HepG2 (cell line): ENCODE data around the gene EIF4G1. TPM values are rescaled to one million over a fixed set of nuclear protein-coding genes. Genes with fewer than 3 reads are reported as not detected.

Experiments
- ATAC-seq: fragments of 200-7000 bp; cut with Tn5 transposase; 3 replicates; pipeline ENCODE4 v1.9.1; 2020; ENCODE audit warnings: mild to moderate bottlenecking, moderate library complexity
- BruUV-seq: library from RNA; stranded (reverse); fragments of 400-500 nt; replicated peaks from 2 replicates; lab custom pipeline; 2021; lab: Mats Ljungman, UMichigan
- CTCF ChIA-PET: fragments of 300-600 bp; formaldehyde crosslinking; extraction: SDS; loops from one replicate; lab custom pipeline; 2021; ENCODE audit warnings: low total read pairs, inconsistent platforms, low intra/inter-chr PET ratio; lab: Yijun Ruan, JAX
- POLR2A ChIA-PET: fragments of 350-600 bp; sonication (Branson Sonifier 250); formaldehyde crosslinking; loops from one replicate; lab custom pipeline; 2020; ENCODE audit warnings: antibody characterized with exemption, inconsistent platforms; lab: Yijun Ruan, JAX
- DNase-seq: peaks from one replicate; pipeline ENCODE4 v3.0.0-alpha.2; 2015; ENCODE audit warnings: low spot score
- FAIRE-seq: peaks from 3 replicates; lab custom pipeline; 2011; peaks lifted over from hg19 to GRCh38; lab: Jason Lieb, UNC
- H2AFZ ChIP-seq: one replicate; pipeline ENCODE4 v1.6.1; 2011; ENCODE audit warnings: low read length, inconsistent platforms
- H3K27ac ChIP-seq: fragments of 300-600 bp; 3 replicates; pipeline ENCODE4 v1.8.0; 2011; ENCODE audit warnings: mixed run types, mild to moderate bottlenecking, mixed read lengths, low read length, inconsistent platforms; ENCODE audit not compliant: insufficient read depth; ENCODE audit errors: extremely low read length
- H3K27me3 ChIP-seq, 2 experiments: fragments of 200-600 bp in 1 of 2; 2 replicates in 1 of 2; 3 replicates in 1 of 2; pipeline versions ENCODE4 v1.6.0 to v1.8.0; 2011; ENCODE audit warnings: low read length in 2 of 2, mild to moderate bottlenecking in 2 of 2, moderate library complexity in 2 of 2, inconsistent platforms in 1 of 2; ENCODE audit not compliant: insufficient read depth in 2 of 2, control insufficient read depth in 1 of 2
- H3K36me3 ChIP-seq, 2 experiments: fragments of 200-600 bp in 1 of 2; replicated peaks in 1 of 2; 2 replicates in 1 of 2; 3 replicates in 1 of 2; pipeline versions ENCODE4 v1.5.1 to v1.8.0; 2011; ENCODE audit warnings: low read length in 2 of 2, inconsistent platforms in 1 of 2; ENCODE audit not compliant: insufficient read depth in 2 of 2, control insufficient read depth in 1 of 2
- H3K4me1 ChIP-seq: 2 replicates; pipeline ENCODE4 v1.5.1; 2012; ENCODE audit warnings: low read length, inconsistent platforms; ENCODE audit not compliant: insufficient read depth
- H3K4me2 ChIP-seq: 2 replicates; pipeline ENCODE4 v1.6.0; 2011; ENCODE audit warnings: low read depth, low read length, inconsistent platforms
- H3K4me3 ChIP-seq, 3 experiments: fragments of 200-600 bp in 1 of 3; sonication (generic), shearing (Covaris generic) in 1 of 3; replicated peaks in 1 of 3; 2 replicates each; pipeline ENCODE4 v1.5.1; 2011 to 2016; ENCODE audit warnings: low read length in 3 of 3, inconsistent platforms in 2 of 3, low read depth in 2 of 3, mild to moderate bottlenecking in 2 of 3, control low read depth in 1 of 3, mixed read lengths in 1 of 3; ENCODE audit not compliant: insufficient read depth in 1 of 3
- H3K79me2 ChIP-seq: one replicate; pipeline ENCODE4 v1.6.1; 2011; ENCODE audit warnings: low read length, inconsistent platforms; ENCODE audit not compliant: insufficient read depth
- H3K9ac ChIP-seq: 2 replicates; pipeline ENCODE4 v1.6.0; 2011; ENCODE audit warnings: mild to moderate bottlenecking, low read depth, low read length, inconsistent platforms; ENCODE audit not compliant: insufficient read depth
- H3K9me3 ChIP-seq: 2 replicates; pipeline ENCODE4 v1.5.1; 2012; ENCODE audit warnings: mild to moderate bottlenecking, low read length
- H4K20me1 ChIP-seq: 2 replicates; pipeline ENCODE4 v1.6.0; 2011; ENCODE audit warnings: inconsistent platforms, mild to moderate bottlenecking, low read length, moderate library complexity; ENCODE audit not compliant: insufficient read depth
- CREB3 ChIP-seq: sonication (generic); formaldehyde crosslinking; IDR thresholded peaks from 2 replicates; pipeline ENCODE4 v1.5.0; 2020; ENCODE audit warnings: missing genetic modification reagents
- ESRRA ChIP-seq: sonication (generic); formaldehyde crosslinking; IDR thresholded peaks from 2 replicates; pipeline ENCODE4 v1.5.1; 2020; ENCODE audit warnings: mild to moderate bottlenecking, low read depth, missing genetic modification reagents
- MBNL3 ChIP-seq: fragments of 250-450 bp; sonication (Bioruptor Pico); conservative IDR thresholded peaks from 2 replicates; pipeline ENCODE4 v1.8.0; 2022; ENCODE audit warnings: mild to moderate bottlenecking, inconsistent platforms
- NFIC ChIP-seq: IDR thresholded peaks from 2 replicates; pipeline ENCODE4 v1.6.1; 2012; ENCODE audit warnings: mild to moderate bottlenecking, low read length, inconsistent platforms
- PRDM10 ChIP-seq: sonication (generic); formaldehyde crosslinking; IDR thresholded peaks from 2 replicates; pipeline ENCODE4 v1.4.0; 2020; ENCODE audit warnings: low read depth, missing genetic modification reagents
- ZHX1 ChIP-seq: sonication (generic); formaldehyde crosslinking; IDR thresholded peaks from 2 replicates; pipeline ENCODE4 v1.8.1; 2022; ENCODE audit warnings: low read depth, mild to moderate bottlenecking, missing genetic modification reagents
- ZNF180 ChIP-seq: sonication (generic); formaldehyde crosslinking; IDR thresholded peaks from 2 replicates; pipeline ENCODE4 v1.4.0; 2020; ENCODE audit warnings: low read depth, missing genetic modification reagents, borderline replicate concordance
- ZNF512B ChIP-seq: sonication (generic); formaldehyde crosslinking; IDR thresholded peaks from 2 replicates; pipeline ENCODE4 v1.5.1; 2020; ENCODE audit warnings: missing genetic modification reagents, mild to moderate bottlenecking, borderline replicate concordance
- ZNF572 ChIP-seq: sonication (generic); formaldehyde crosslinking; IDR thresholded peaks from 2 replicates; pipeline ENCODE4 v1.5.1; 2020; ENCODE audit warnings: mild to moderate bottlenecking, missing genetic modification reagents
- ZNF615 ChIP-seq: sonication (generic); formaldehyde crosslinking; IDR thresholded peaks from 2 replicates; pipeline ENCODE4 v1.5.0; 2020; ENCODE audit warnings: mild to moderate bottlenecking, missing genetic modification reagents, borderline replicate concordance
- WGBS: methylation state at CpG from one replicate; pipeline ENCODE4 v1.1.6; 2017; ENCODE audit warnings: low lambda C conversion rate; 5-methylcytosine and 5-hydroxymethylcytosine counted together
- in situ Hi-C: cut with HindIII; loops from 2 replicates; pipeline ENCODE4 v1.10.0; 2017; ENCODE audit warnings: low pct_unique_long_range_greater_than_20kb; ENCODE audit not compliant: extremely low pct_ligation_motif_present
- intact Hi-C: fragments of 100-400 bp; cut with micrococcal nuclease; formaldehyde crosslinking; loops from one replicate; pipeline ENCODE4 v1.10.0; 2022; ENCODE audit not compliant: unreplicated experiment
- polyA plus RNA-seq, 8 experiments: library from polyadenylated mRNA; depleted of rRNA in 3 of 8; stranded (reverse) in 7 of 8; unstranded in 1 of 8; fragments of >200 nt; fragmentation: Illumina TruSeq in 4 of 8; extraction: Trizol in 4 of 8; gene quantifications; 2 replicates each; pipeline versions ENCODE4 v1.2.1 to v1.2.3, GENCODE V29; 2011 to 2016; ENCODE audit warnings: low read depth in 4 of 8, missing spikeins in 1 of 8, mixed read lengths in 1 of 8; ENCODE audit not compliant: insufficient read depth in 1 of 8
- total RNA-seq, 5 experiments: library from RNA; depleted of rRNA; stranded (reverse); fragments of >200 nt; fragmentation: Illumina TruSeq; extraction: Trizol; gene quantifications; 2 replicates each; pipeline ENCODE4 v1.2.3, GENCODE V29; 2016; ENCODE audit warnings: low read depth in 1 of 5

Gene EIF4G1
- total and polyA plus RNA-seq, 2 of the 13 experiments (the other 11 are each of a cell fraction or from before 2014, with no cell fraction given) = 208 to 213 TPM

GRCh38 chr3:184289426-184289938 is 24.9 kb upstream of the EIF4G1 start (continued):
- TF ChIP-seq PRDM10 (CRISPR knock-in tag) (no peak), ZHX1 (CRISPR knock-in tag) (no peak), MBNL3 (no peak)

GRCh38 chr3:184290331-184290730 is 24.1 kb upstream of the EIF4G1 start:
- no peaks in the 10 kb centered on the region for H3K79me2 ChIP-seq
- H3K9me3 ChIP-seq = no peaks in the 10 kb centered on the region
- H3K4me3 ChIP-seq = no peak overlapping the region
- no peak for DNase-seq
- BruUV-seq = no TSS peak
- no peak overlapping the region for H2AFZ ChIP-seq
- CTCF ChIA-PET = interaction anchor here (1.6 kb wide), 1 partner anchor 63 kb away, joined by 3 read pairs; no protein-coding TSS in a partner anchor
- H3K36me3 ChIP-seq = no peaks in the 10 kb centered on the region
- intact Hi-C loops = loop anchor here (5.0 kb wide), 1 partner anchor 252 kb away; no protein-coding TSS in a partner anchor
- H3K4me2 ChIP-seq = no peak overlapping the region
- peaks cover 52% of the 10 kb centered on the region for H3K4me1 ChIP-seq
- no peak overlapping the region for H3K9ac ChIP-seq
- H3K27me3 ChIP-seq = peaks cover 3 to 21% of the 10 kb centered on the region in 2 experiments; a peak in 3 of 5 replicates
- WGBS = 79% methylated on average over 6 of the region's 10 CpGs
- no peaks in the 10 kb centered on the region for H4K20me1 ChIP-seq
- in situ Hi-C loops = no loop called here
- POLR2A ChIA-PET = no interaction called here
- no peak overlapping the region for H3K27ac ChIP-seq
- ATAC-seq = peak; percentile 36
- no peak for FAIRE-seq
- TF ChIP-seq ZNF180 (CRISPR knock-in tag) (no peak), ZNF512B (no peak), ESRRA (CRISPR knock-in tag) (no peak), NFIC (no peak), ZNF615 (CRISPR knock-in tag) (no peak), ZNF572 (no peak), CREB3 (CRISPR knock-in tag) (no peak)
